ENCODE data around the gene TRABD2B.

The TRABD2B gene

GRCh38 chr1:47720111-47720510 is 277.1 kb downstream of the TRABD2B start:
- TF ChIP-seq, protein P1, sequence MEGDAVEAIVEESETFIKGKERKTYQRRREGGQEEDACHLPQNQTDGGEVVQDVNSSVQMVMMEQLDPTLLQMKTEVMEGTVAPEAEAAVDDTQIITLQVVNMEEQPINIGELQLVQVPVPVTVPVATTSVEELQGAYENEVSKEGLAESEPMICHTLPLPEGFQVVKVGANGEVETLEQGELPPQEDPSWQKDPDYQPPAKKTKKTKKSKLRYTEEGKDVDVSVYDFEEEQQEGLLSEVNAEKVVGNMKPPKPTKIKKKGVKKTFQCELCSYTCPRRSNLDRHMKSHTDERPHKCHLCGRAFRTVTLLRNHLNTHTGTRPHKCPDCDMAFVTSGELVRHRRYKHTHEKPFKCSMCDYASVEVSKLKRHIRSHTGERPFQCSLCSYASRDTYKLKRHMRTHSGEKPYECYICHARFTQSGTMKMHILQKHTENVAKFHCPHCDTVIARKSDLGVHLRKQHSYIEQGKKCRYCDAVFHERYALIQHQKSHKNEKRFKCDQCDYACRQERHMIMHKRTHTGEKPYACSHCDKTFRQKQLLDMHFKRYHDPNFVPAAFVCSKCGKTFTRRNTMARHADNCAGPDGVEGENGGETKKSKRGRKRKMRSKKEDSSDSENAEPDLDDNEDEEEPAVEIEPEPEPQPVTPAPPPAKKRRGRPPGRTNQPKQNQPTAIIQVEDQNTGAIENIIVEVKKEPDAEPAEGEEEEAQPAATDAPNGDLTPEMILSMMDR (IDR thresholded peaks at IDR 0.05; ENCODE audit: extremely low read depth, missing control alignments) = no peak
- DNase-seq (ENCODE audit: low spot score) = no peak

DNA sequence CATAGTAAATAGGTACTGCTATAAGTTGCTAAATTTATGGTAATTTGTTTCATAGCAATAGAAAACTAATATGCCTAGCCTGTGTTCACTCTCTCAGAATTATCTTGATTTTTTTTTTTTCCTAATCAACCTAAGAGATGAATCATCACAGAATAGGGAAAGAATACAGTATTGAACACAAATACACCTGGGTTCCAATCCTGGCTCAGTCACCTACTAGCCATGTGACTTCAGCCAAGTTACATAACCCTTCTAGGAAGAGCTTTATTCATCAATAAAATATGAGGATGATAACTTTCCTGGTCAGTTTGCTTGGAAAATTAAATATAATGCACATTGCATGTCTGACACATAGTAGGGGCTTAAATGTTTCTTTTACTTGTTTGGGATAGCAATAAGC is 279.8 kb downstream of the TRABD2B start:
- TF ChIP-seq, protein P1 (IDR thresholded peaks at IDR 0.05; ENCODE audit: extremely low read depth, missing control alignments) = no peak
- no peak for DNase-seq (ENCODE audit: low spot score)

GRCh38 chr1:47713975-47714767 is 283.0 kb downstream of the TRABD2B start:
- TF ChIP-seq, protein P1 (IDR thresholded peaks at IDR 0.05; ENCODE audit: extremely low read depth, missing control alignments) = no peak
- no peak for DNase-seq (ENCODE audit: low spot score)

- DNase-seq (ENCODE audit: low spot score) = no peak
- TF ChIP-seq, protein P1 (IDR thresholded peaks at IDR 0.05; ENCODE audit: extremely low read depth, missing control alignments) = no peak
Observed at GRCh38 chr1:47713333-47713953, 283.7 kb downstream of the TRABD2B start.

DNA sequence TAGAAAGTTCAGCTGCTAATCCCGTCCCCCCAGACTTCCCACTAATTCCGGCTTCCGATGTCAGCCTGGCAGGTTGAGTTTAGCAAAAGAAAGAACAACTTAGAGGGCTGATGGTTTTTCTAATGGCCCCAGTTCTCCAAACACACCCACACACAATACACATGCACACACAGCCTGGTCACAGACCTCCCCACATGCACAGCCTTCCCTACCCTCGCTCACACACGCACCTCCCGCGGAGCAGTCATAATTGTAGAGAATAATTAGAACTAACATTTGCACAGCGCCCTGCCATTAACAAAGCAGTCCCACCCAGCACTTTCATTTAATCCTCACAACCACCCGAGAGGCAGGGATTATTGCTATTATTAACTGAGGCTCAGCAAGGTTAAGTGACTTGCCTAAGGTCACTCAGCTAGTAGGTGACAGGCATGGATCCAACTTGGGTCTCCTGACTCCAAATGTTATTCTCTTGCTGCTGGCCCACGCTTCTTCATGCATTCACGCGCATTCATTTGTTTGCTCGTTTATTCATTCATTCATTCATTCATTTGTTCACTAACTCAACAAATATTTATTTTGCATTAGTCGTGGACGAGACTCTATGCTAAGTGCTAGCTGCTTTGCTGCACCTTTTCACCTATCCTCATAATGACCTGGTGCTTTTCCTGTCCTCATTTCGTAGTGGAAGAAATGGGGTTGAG is 284.4 kb downstream of the TRABD2B start:
- DNase-seq (ENCODE audit: low spot score) = no peak
- TF ChIP-seq, protein P1 (IDR thresholded peaks at IDR 0.05; ENCODE audit: extremely low read depth, missing control alignments) = no peak

GRCh38 chr1:47711848-47712492 is 285.2 kb downstream of the TRABD2B start:
- no peak for DNase-seq (ENCODE audit: low spot score)
- TF ChIP-seq, protein P1 (IDR thresholded peaks at IDR 0.05; ENCODE audit: extremely low read depth, missing control alignments) = no peak

All from GM20000 (cell line).